Measurements from ENCODE around the gene TP53I11.

DNA sequence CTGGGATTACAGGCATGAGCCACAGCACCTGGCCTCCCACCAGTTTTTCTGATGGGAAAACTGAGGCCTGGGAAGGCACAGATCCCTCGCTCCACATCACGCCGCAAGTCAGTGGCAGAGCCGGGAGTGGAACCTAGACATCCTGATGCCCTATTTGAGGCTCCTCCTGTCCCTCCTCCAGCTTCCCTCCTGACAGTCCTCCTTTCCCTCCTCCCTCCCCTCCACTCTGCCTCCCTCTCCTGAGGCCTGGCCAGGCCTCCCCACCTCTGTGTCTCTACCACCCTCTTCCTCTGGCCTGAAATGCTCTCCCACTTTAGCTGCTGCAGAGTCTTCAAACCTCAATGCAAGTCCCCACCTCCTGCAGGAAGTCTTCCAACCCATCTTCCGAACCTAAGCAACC is 13.3 kb upstream of the TP53I11 start:
- no peak for TF ChIP-seq POLR2AphosphoS5 (IDR thresholded peaks at IDR 0.05; ENCODE audit: low read depth, low read length)
- no peak for TF ChIP-seq POLR2A (IDR thresholded peaks at IDR 0.05; ENCODE audit: low read depth, low read length)
- no peak for TF ChIP-seq TAF1 (IDR thresholded peaks at IDR 0.05; ENCODE audit: borderline replicate concordance, low read depth, low read length)
